ENCODE data around the gene PTPRA. TPM values are rescaled to one million over a fixed set of nuclear protein-coding genes. Genes with fewer than 3 reads are reported as not detected.

PTPRA gene
- total RNA-seq, 1 experiment from 2014 or later: 56.9 TPM

GRCh38 chr20:2883726-2884637 lies 10.7 kb downstream of the PTPRA start:
- no peaks in the 10 kb centered on the region for H3K36me3 ChIP-seq (ENCODE audit: insufficient read depth, low read length, poor library complexity, severe bottlenecking)
- ChIA-PET CTCF (interaction anchor here (0.7 kb wide), 1 partner anchor 14 kb away, joined by 3 read pairs; no protein-coding TSS in a partner anchor), POLR2A (ENCODE audit: low non-redundant PET) (no interaction called here)
- H3K27ac ChIP-seq (ENCODE audit: low read depth, low read length, poor library complexity, severe bottlenecking): no peak overlapping the region
- no peaks in the 10 kb centered on the region for H3K27me3 ChIP-seq (replicated peaks; ENCODE audit: insufficient read depth, low read depth, low read length, poor library complexity)
- H3K4me1 ChIP-seq (ENCODE audit: insufficient read depth, low read length, poor library complexity, severe bottlenecking): no peaks in the 10 kb centered on the region
- no peaks in the 10 kb centered on the region for H3K9me3 ChIP-seq (ENCODE audit: low read depth, low read length, poor library complexity, severe bottlenecking)
- intact Hi-C loops (cut with micrococcal nuclease; ENCODE audit: unreplicated experiment): no loop called here
- H3K4me3 ChIP-seq (ENCODE audit: low read depth, low read length, poor library complexity, severe bottlenecking): no peak overlapping the region
- BruUV-seq (replicated peaks): no TSS peak
- TF ChIP-seq, protein P1, sequence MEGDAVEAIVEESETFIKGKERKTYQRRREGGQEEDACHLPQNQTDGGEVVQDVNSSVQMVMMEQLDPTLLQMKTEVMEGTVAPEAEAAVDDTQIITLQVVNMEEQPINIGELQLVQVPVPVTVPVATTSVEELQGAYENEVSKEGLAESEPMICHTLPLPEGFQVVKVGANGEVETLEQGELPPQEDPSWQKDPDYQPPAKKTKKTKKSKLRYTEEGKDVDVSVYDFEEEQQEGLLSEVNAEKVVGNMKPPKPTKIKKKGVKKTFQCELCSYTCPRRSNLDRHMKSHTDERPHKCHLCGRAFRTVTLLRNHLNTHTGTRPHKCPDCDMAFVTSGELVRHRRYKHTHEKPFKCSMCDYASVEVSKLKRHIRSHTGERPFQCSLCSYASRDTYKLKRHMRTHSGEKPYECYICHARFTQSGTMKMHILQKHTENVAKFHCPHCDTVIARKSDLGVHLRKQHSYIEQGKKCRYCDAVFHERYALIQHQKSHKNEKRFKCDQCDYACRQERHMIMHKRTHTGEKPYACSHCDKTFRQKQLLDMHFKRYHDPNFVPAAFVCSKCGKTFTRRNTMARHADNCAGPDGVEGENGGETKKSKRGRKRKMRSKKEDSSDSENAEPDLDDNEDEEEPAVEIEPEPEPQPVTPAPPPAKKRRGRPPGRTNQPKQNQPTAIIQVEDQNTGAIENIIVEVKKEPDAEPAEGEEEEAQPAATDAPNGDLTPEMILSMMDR (conservative IDR thresholded peaks at IDR 0.05; ENCODE audit: low read depth, low read length): no peak
- TF ChIP-seq EZH2 (IDR thresholded peaks at IDR 0.05; ENCODE audit: borderline replicate concordance, low read depth, low read length, poor library complexity, severe bottlenecking): no peak
- no peak for DNase-seq (ENCODE audit: low spot score)

GRCh38 chr20:2887715-2888114 lies 14.4 kb downstream of the PTPRA start:
- H3K36me3 ChIP-seq (ENCODE audit: insufficient read depth, low read length, poor library complexity, severe bottlenecking): no peaks in the 10 kb centered on the region
- H3K4me3 ChIP-seq (ENCODE audit: low read depth, low read length, poor library complexity, severe bottlenecking): no peak overlapping the region
- CTCF ChIA-PET: no interaction called here
- no TSS peak for BruUV-seq (replicated peaks)
- no peaks in the 10 kb centered on the region for H3K9me3 ChIP-seq (ENCODE audit: low read depth, low read length, poor library complexity, severe bottlenecking)
- DNase-seq (ENCODE audit: low spot score): no peak
- intact Hi-C loops (cut with micrococcal nuclease; ENCODE audit: unreplicated experiment): no loop called here
- H3K27ac ChIP-seq (ENCODE audit: low read depth, low read length, poor library complexity, severe bottlenecking): no peak overlapping the region
- TF ChIP-seq, protein P1 (conservative IDR thresholded peaks at IDR 0.05; ENCODE audit: low read depth, low read length): no peak
- TF ChIP-seq EZH2 (IDR thresholded peaks at IDR 0.05; ENCODE audit: borderline replicate concordance, low read depth, low read length, poor library complexity, severe bottlenecking): no peak
- POLR2A ChIA-PET (ENCODE audit: low non-redundant PET): no interaction called here
- H3K4me1 ChIP-seq (ENCODE audit: insufficient read depth, low read length, poor library complexity, severe bottlenecking): no peaks in the 10 kb centered on the region
- H3K27me3 ChIP-seq (replicated peaks; ENCODE audit: insufficient read depth, low read depth, low read length, poor library complexity): no peaks in the 10 kb centered on the region

GRCh38 chr20:2888224-2888955 lies 15.1 kb downstream of the PTPRA start:
- no peaks in the 10 kb centered on the region for H3K27me3 ChIP-seq (replicated peaks; ENCODE audit: insufficient read depth, low read depth, low read length, poor library complexity)
- no peaks in the 10 kb centered on the region for H3K9me3 ChIP-seq (ENCODE audit: low read depth, low read length, poor library complexity, severe bottlenecking)
- DNase-seq (ENCODE audit: low spot score): no peak
- H3K27ac ChIP-seq (ENCODE audit: low read depth, low read length, poor library complexity, severe bottlenecking): no peak overlapping the region
- no peaks in the 10 kb centered on the region for H3K4me1 ChIP-seq (ENCODE audit: insufficient read depth, low read length, poor library complexity, severe bottlenecking)
- no peak overlapping the region for H3K4me3 ChIP-seq (ENCODE audit: low read depth, low read length, poor library complexity, severe bottlenecking)
- BruUV-seq (replicated peaks): no TSS peak
- POLR2A ChIA-PET (ENCODE audit: low non-redundant PET): interaction anchor here (0.6 kb wide), 2 partner anchors 18 to 23 kb away, joined by 3 read pairs; no protein-coding TSS in a partner anchor
- TF ChIP-seq, protein P1 (conservative IDR thresholded peaks at IDR 0.05; ENCODE audit: low read depth, low read length): no peak
- no peak for TF ChIP-seq EZH2 (IDR thresholded peaks at IDR 0.05; ENCODE audit: borderline replicate concordance, low read depth, low read length, poor library complexity, severe bottlenecking)
- no peaks in the 10 kb centered on the region for H3K36me3 ChIP-seq (ENCODE audit: insufficient read depth, low read length, poor library complexity, severe bottlenecking)
- intact Hi-C loops (cut with micrococcal nuclease; ENCODE audit: unreplicated experiment): no loop called here
- CTCF ChIA-PET: no interaction called here
